ENCODE results near the gene NELL1.

GRCh38 chr11:20631519-20632168 lies 37.7 kb upstream of the NELL1 start:
- TF ChIP-seq CTCF (IDR thresholded peaks at IDR 0.05), result no peak
- no peak for TF ChIP-seq EZH2 (IDR thresholded peaks at IDR 0.05)

Measured in neural progenitor cell (in vitro differentiated cells).